GM21717 (cell line): ENCODE data around the gene GALNT17.
"Not testable (repeated sequence)": the region's sequence is repeated elsewhere in the genome, so short reads cannot be mapped to it uniquely, and the experiment has no call there.

Source experiments
- ATAC-seq: cut with Tn5 transposase; IDR thresholded peaks from one replicate; pipeline ENCODE4 v1.9.1; 2021; ENCODE audit warnings: mild to moderate bottlenecking, moderate library complexity; ENCODE audit not compliant: unreplicated experiment

GALNT17 gene

DNA sequence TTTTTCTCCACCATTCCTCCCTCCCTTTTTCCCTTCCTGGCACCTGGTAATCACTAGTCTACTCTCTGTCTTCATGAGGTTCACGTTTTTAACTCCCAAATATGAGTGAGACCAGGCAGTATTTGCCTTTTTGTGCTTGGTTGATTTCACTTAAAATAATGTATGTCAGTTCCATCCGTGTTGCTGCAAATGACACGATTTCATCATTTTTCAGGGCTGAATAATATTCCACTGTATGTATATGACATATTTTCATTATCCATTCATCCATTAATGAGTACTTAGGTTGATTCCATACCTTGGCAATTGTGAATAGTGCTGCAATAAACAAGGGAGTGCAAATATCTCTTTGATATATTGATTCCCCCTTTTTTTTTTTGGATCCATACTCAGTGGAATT, 25.8 kb downstream of the GALNT17 start:
- ATAC-seq = no peak

DNA sequence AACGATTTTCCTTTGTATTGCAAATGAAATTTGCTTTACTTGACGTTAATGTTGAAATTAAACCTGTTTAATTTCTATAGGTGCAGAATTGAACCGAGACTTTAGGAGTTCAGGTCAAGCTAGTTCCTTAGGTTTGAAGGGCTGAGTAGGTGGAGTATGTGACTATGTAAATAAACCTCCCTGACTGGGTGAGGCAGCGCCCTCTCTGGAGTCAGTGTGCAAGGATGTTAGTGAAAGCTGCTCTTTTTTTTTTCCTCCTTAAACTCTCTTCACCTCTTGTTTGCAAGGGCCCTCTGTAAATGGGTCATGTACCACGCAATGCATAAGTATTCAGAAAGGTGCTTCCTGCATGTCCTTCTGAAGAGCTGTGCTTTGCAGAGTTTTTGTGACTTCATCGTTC, 33.8 kb downstream of the GALNT17 start:
- ATAC-seq = no peak

DNA sequence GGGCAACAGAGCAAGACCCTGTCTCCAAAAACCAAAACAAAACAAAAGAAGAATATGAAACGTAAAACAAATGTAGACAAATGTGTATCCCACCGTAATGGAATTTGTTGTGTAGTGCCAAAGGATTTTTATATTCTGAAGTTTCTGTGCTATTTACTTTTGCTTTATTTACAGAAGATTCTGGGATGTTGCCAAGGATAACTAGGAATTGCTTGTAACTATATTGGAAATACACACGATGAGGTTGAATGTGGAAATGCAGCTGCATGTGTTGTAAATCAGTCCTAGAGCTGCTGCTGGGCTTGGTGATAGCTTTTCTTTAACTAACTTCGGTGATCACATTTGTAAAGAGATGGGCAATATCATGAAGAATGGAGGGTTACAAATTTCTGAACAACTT, 39.5 kb downstream of the GALNT17 start:
- no peak for ATAC-seq

DNA sequence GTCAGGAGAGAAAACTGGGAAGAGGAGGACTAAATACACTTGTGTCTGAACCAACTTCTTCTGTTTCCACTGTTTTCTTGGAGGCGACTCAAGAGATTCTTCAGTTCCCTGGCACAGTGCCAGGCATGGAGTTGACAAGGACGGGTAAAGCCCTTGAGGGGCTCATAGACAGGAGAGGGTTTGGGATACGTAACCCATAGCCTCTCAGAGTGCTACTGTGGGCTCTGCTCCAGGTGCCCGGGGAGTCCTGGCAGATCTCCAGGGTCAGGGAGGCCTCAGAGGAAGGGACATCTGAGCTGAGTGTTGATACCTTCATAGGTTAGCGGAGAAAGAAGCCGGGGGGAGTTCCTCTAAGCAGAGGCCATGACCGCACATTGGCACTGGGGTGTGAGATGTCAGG, 42.0 kb downstream of the GALNT17 start:
- ATAC-seq = no peak

DNA sequence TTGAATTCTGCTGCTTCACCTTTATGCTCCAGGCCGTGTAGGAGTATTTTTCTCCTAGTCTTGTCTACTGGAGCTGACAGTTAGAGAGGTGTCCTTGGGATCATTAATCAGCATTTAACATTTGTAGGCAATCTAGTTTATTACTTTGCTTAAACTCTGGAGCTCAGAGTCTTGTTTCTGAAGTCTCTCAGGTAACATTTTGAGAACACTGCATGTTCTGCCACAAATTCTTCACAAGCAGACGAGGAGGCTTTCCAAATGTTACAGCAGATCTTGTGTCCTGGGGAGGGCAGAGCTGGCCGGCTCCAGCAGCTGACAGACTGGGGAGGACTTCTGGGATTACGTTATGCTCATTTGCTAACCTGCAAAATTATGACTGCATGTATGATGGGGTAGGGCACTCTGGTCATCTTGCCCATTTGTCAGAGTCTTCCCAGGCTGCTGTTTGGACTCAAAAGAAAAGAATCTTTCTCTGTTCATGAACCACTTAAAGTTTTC, 50.5 kb downstream of the GALNT17 start:
- no peak for ATAC-seq

DNA sequence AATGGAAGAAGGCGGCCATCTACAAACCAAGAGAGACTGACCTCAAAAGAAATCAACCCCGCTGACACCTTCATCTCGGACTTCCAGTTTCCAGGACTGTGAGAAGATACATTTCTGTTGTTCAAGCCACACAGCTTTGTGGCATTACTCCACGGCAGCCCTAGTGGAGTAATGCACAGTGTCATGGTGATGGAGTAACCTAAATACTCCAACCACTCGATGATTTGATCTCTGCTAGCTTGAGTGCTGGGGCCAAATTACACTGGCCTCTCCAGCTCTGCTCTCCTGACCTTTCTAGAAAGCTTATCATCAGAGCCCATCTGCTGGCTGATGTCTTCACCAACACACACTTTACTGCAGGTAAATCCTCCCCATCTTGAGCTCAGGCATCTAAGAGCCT, 52.2 kb downstream of the GALNT17 start:
- no peak for ATAC-seq

DNA sequence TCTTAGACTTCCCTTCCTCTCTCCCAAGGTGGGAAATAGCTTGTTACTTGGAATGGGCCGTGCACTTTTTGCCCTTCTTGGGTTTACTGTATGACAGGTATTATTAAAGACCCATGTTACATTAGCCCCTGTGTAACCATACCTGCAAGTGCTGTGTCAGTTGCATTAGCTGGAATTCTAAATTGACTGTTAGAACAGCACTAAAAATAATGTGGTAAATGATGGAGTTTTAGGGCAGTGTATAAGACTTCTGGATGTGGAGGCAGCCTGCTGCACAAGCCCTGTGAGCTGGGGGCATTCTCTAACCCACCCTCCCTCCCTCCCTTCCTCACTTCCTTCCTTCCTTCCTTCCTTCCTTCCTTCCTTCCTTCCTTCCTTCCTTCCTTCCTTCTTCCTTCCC, 52.7 kb downstream of the GALNT17 start:
- ATAC-seq = no peak

DNA sequence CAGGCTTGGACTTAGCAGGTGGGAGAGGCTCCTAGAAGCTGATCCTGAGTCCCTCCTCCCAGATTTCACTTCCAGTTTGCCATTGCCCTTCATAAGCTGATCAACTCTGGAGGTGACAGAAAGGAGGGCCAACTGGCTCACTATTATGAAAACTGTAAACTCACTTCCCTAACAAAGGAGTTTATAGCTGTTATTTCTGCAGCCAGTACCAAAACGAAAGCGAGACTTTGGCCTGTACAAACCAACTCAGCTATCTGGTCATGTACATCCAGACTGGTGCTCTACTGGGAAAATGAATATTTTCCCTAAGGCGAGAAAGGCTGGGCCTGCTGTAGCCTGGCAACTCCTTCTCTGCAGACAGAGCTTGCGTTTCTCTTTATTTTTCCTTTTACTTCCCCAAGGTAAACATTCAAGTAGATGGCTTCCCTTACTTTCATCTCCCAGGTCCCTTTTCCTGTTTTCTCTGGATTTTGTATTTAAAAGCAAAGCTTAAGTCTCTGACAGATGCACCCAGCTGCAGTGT, 54.7 kb downstream of the GALNT17 start:
- no peak for ATAC-seq

DNA sequence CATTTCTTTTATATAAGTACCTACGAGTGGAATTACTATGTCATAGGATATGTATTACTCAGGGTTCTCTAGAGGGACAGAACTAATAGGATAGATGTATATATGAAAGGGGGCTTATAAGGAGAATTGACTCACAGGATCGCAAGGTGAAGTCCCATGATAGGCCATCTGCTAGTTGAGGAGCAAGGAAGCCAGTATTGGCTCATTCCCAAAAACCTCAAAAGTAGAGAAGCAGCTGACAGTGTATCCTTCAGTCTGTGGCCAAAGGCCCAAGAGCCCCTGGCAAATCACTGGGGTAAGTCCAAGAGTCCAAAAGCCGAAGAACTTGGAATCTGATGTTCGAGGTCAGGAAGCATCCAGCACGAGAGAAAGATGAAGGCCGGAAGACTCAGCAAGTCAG, 59.8 kb downstream of the GALNT17 start:
- no peak for ATAC-seq

DNA sequence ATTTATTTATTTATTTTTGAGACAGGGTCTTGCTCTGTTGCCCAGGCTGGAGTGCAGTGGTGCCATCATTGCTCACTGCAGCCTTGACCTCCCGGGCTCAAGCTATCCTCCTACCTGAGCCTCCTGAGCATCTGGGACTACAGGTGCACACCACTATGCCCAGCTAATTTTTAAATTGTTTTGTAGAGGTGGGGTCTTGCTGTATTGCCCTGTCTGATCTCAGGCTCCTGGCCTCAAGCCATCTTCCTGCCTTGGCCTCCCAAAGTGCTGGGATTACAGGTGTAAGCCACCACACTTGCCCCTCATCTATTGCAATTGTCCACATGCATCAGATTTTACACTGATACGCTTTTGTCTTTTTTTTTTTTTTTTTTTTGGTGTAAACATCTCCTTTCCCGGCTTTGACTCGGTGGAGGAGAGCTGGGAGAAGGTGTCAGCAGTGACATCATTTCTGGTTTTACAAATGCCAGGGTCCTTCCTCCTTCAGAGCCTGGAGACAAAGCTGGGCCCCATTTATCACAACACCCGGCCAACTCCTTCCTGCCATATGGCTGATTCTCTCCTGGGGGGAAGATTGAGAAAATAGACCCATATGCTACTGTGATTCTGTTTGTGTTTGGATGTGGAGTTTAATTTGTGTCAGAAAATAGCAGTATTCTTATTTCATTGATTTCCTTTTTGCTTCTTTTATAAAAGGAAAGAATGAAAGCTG, 61.3 kb downstream of the GALNT17 start:
- no peak for ATAC-seq

DNA sequence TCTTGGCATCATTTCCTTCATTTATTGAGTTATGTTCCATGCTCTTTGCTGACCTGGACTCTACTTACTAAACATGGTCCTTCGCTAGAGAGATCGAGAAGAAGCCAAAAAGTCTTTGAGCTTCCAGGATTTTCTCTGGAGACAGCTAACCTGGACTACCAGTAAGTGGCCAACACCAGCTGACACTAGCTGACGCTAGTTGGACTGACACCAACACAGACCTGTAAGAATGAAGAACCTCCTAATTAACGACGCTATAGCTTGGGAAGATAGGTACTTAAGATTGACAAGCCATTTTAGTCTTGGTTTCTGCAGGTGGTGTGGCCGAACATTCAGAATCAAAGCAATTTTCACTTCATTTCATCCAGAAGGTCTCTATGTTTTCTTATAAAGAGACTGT, 66.4 kb downstream of the GALNT17 start:
- ATAC-seq = no peak

DNA sequence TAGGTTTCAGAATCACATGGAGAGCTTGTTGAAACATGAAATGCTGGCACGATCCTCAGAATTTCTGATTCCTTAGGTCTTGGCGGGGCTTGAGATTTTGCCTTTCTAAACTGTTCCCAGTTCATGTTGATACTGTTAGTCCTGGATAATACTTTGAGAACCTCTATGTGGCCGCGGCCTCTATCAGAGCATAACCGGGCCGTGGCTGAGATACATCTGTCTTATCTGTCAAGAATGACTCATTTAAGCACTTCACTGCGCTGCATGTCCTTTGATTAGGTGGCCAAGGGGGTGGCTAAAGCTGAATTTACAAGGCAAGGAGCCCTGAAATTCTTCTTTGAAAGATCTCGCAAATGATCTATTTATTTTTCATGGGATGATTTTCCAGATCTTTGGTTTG, 66.9 kb downstream of the GALNT17 start:
- no peak for ATAC-seq

DNA sequence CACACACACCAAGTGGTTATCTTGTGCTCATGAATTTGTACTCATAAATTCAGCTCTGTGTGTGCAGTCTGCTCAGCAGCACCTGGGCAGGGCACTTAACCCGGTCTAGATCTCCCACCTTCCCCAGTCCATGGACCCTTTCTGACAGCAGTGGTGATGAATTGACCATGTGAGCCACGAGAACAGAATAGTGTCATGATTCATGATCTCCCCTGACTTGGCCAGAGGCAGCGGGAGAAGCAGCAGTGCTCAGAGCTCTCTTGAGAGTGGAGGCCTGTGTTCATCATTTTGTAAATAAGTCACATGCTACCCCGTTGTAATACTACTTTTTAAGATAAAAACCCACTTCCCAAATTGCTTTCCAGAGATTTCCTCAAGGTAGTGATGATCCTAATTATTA, 74.2 kb downstream of the GALNT17 start:
- ATAC-seq = no peak

DNA sequence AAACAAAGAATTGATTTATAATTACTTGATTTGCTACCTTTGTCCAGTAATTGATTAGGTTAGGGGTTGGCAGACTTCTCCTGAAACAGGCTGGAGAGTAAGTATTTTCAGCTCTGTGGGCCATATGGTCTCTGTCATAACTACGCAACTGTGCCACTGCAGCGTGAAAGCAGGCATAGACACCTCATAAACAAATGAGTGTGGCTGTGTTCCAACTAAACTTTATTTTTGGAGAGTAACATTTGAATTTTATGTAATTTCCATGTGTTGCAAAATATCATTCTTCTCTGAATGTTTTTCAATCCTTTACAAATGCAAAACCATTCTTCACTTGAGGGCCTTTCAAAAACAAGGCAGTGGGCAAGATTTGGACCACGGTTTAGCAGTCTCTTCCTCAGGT, 76.9 kb downstream of the GALNT17 start:
- ATAC-seq = no peak

DNA sequence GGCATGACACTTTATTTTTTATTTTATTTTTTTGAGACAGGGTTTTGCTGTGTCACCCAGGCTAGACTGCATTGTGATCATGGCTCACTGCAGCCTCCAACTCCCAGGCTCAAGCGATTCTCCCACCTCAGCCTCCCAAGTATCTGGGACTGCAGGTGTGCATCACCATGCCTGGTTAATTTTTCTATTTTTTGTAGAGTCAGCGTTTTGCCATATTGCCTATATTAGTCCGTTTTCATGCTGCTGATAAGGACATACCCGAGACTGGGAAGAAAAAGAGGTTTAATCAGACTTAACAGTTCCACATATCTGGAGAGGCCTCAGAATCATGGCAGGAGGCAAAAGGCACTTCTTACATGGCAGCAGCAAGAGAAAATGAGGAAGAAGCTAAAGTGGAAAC, 77.5 kb downstream of the GALNT17 start:
- ATAC-seq = not testable (repeated sequence)

DNA sequence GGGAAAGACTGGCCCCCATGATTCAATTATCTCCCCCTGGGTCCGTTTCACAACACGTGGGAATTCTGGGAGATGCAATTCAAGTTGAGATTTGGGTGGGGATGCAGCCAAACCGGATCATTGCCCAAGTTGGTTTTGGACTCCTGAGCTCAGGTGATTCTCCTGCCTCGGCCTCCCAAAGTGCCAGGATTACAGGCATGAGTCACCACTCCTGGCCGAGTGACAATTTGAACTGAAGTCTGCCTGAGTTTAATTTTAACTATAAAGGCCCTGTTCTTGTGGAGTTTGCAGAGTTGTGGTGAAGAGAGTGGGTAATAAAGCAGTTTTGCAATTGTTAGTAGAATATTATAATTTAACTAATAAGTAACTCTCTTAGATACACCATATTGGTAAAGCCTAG, 78.3 kb downstream of the GALNT17 start:
- no peak for ATAC-seq

DNA sequence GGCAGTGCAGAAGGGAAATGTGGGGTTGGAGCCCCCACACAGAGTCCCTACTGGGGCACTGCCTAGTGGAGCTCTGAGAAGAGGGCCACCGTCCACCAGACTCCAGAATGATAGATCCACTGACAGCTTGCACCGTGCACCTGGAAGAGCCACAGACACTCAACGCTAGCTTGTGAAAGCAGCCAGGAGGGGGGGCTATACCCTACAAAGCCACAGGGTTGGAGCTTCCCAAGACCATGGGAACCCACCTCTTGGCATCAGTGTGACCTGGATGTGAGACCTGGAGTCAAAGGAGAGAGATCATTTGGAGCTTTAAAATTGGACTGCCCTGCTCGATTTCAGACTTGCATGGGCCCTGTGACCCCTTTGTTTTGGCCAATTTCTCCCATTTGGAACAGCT, 80.5 kb downstream of the GALNT17 start:
- ATAC-seq = not testable (repeated sequence)

DNA sequence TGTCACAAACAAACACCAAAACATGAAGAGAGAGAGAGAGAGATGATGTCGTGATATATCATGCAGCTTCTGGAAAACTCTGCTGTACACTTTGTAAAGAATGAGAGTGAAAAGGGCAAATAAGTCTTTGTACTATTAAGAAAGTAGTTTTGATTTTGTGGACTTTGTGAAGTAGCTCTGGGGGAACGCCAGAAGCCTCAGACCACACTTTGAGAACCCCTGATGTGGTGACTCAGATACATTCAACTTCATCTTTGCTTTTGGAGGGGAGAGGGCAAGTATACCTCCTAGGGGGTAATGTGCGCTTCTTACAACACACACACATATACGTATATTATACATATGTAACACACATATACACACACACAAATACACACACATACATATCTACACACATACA, 84.3 kb downstream of the GALNT17 start:
- ATAC-seq = no peak

DNA sequence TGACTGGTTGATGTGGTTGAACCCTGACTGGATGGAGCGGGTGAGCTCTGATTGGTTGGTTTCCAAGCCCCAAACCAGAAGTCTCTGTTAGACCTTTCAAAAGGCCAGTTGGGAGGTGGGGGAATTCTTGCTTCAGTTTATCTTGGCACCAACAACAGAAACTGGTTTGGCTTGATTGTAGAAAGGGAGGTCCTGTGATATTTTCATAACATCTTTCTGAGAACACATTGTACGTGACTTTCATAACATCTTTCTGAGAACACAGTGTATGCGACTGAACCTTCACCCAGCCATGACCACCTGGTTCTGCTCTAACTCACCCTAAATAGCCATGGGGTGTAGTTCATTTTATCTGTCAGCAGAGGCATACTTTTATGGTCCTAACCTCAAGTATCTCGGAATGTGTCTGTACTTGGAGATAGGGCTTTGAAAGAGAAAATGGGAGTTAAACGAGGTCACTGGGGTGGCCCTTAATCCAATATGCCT, 88.3 kb downstream of the GALNT17 start:
- ATAC-seq = no peak

DNA sequence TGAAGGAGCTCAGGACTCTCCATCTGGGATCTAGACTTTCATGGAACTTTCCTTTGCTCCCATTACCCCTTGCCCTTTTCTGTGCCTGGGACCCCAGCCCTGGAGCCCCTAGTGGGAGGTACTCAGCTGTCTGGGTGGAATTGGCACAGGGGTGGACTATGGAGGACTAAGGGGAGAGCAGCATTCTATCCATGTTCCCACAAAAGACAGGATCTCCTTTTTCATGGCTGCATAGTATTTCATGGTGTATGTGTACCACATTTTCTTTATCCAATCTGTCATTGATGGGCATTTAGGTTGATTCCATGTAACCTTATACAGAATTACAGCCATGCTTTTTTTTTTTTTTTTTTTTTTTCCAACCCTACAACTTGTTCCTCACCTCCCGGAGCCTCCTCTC, 89.1 kb downstream of the GALNT17 start:
- ATAC-seq = no peak

DNA sequence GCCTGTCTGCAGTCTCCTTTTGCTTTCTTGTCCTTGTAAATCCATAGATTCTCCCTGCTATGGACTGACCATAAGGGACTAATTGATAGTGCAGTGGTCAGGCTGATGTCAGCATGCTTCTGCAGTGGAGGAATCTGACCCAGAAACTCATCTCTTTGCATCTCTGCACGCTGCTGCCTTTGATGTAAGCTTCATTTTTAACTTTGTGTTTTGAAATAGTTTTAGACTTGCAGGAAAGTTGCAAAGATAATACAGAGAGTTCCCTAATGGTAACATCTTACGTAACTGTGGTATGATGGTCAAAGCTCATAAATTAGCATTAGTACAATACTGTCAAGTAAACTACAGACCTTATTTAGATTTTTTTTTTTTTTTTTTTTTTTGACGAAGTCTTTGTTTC, 89.6 kb downstream of the GALNT17 start:
- ATAC-seq = no peak

DNA sequence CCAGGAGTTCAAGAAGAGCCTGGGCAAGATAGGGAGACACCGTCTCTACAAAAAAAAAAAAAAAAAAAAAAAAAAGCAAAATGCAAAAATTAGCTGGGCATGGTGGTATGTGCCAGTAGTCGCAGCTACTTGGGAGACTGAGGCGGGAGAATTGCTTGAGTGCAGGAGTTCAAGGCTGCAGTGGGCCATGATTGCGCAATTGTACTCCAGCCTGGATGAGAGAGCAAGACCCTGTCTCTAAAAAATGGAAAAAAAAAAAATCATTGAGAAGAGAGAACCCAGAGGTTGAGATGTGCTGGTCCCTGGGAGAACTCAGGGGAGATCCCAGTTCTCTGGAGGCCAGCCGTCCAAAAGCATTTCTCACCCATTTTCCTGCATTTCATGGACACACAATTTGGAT, 95.2 kb downstream of the GALNT17 start:
- ATAC-seq = no peak

DNA sequence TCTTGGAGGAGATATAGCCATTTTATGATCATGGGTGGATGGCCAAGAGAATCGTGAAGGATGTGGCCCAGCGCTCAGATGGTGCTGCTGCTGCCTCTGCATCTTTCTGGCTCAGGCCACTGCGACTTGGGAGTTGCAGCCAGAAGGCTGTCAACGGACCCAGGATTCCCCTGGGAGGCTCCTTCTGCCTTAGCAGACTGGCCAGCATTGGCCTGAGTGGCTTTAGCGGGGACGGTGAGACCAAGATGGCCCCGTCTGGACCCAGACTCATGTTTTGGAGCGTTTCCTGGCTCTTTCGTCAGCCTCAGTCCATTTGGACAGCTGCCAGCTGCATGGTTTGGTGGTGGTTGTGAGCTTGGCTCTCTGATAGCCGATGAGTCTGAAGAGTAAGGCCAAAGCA, 97.2 kb downstream of the GALNT17 start:
- ATAC-seq = no peak
